Endothelial cell of umbilical vein (primary cell): ENCODE measurements around the gene CYP1A2. TPM values are rescaled to one million over a fixed set of nuclear protein-coding genes. Genes with fewer than 3 reads are reported as not detected.

Experiments
- BruUV-seq: library from RNA; stranded (reverse); fragments of 400-500 nt; replicated peaks from 2 replicates; lab custom pipeline; 2021; lab: Mats Ljungman, UMichigan
- CTCF ChIA-PET: fragments of 300-600, 350-600 bp; sonication (Branson Sonifier 250); formaldehyde crosslinking; loops from one replicate; lab custom pipeline; 2021; ENCODE audit warnings: antibody characterized with exemption, inconsistent platforms; lab: Charles Lee
- POLR2A ChIA-PET: fragments of 300-600, 350-600 bp; sonication (Branson Sonifier 250); formaldehyde crosslinking; loops from one replicate; lab custom pipeline; 2021; ENCODE audit warnings: antibody characterized with exemption, inconsistent platforms; lab: Charles Lee
- DNase-seq: peaks from one replicate; pipeline ENCODE4 v3.0.0-alpha.2; 2011; ENCODE audit warnings: low read depth, low spot score
- FAIRE-seq: peaks from 2 replicates; lab custom pipeline; 2011; peaks lifted over from hg19 to GRCh38; lab: Jason Lieb, UNC
- H2AFZ ChIP-seq: 2 replicates; pipeline ENCODE4 v1.6.0; 2012; ENCODE audit warnings: low read depth, low read length, control low read depth, inconsistent platforms
- H3K27ac ChIP-seq: 2 replicates; pipeline ENCODE4 v1.5.1; 2011; ENCODE audit warnings: low read depth, mild to moderate bottlenecking, control low read depth, low read length, moderate library complexity; ENCODE audit not compliant: insufficient read depth
- H3K27me3 ChIP-seq, 2 experiments: 2 replicates each; pipeline versions ENCODE4 v1.6.0 to v1.6.1; 2011; ENCODE audit warnings: low read length in 2 of 2, mixed read lengths in 1 of 2; ENCODE audit not compliant: control insufficient read depth in 2 of 2, insufficient read depth in 2 of 2
- H3K36me3 ChIP-seq, 2 experiments: 2 replicates in 1 of 2; 3 replicates in 1 of 2; pipeline ENCODE4 v1.5.1; 2011; ENCODE audit warnings: low read length in 2 of 2, mild to moderate bottlenecking in 1 of 2, moderate library complexity in 1 of 2; ENCODE audit not compliant: control insufficient read depth in 2 of 2, insufficient read depth in 2 of 2; ENCODE audit errors: extremely low read depth in 1 of 2
- H3K4me1 ChIP-seq: 3 replicates; pipeline ENCODE4 v1.5.1; 2011; ENCODE audit warnings: mild to moderate bottlenecking, low read length; ENCODE audit not compliant: control insufficient read depth, insufficient read depth; ENCODE audit errors: extremely low read depth
- H3K4me2 ChIP-seq: 2 replicates; pipeline ENCODE4 v1.6.1; 2011; ENCODE audit warnings: low read length, control low read depth, mixed read lengths; ENCODE audit not compliant: insufficient read depth
- H3K4me3 ChIP-seq, 3 experiments: fragments of 200-600 bp in 1 of 3; sonication (generic), shearing (Covaris generic) in 1 of 3; replicated peaks in 1 of 3; 2 replicates each; pipeline ENCODE4 v1.5.1; 2011 to 2016; ENCODE audit warnings: control low read depth in 3 of 3, low read length in 3 of 3, mild to moderate bottlenecking in 2 of 3, inconsistent platforms in 1 of 3, low read depth in 1 of 3, moderate library complexity in 1 of 3; ENCODE audit not compliant: insufficient read depth in 1 of 3
- H3K79me2 ChIP-seq: 2 replicates; pipeline ENCODE4 v1.6.0; 2012; ENCODE audit warnings: low read length, inconsistent platforms; ENCODE audit not compliant: control insufficient read depth, insufficient read depth
- H3K9ac ChIP-seq: replicated peaks from 2 replicates; pipeline ENCODE3; 2011; ENCODE audit warnings: low read length, control low read depth; ENCODE audit not compliant: insufficient read depth; ENCODE audit errors: extremely low read depth
- H3K9me1 ChIP-seq: replicated peaks from 3 replicates; pipeline ENCODE4 v1.6.0; 2011; ENCODE audit warnings: mild to moderate bottlenecking, low read length; ENCODE audit not compliant: control insufficient read depth, insufficient read depth; ENCODE audit errors: extremely low read depth
- H3K9me3 ChIP-seq: replicated peaks from 2 replicates; pipeline ENCODE4 v1.5.1; 2012; ENCODE audit warnings: low read length, inconsistent platforms; ENCODE audit not compliant: control insufficient read depth, insufficient read depth
- H4K20me1 ChIP-seq: replicated peaks from 2 replicates; pipeline ENCODE3; 2011; ENCODE audit warnings: mild to moderate bottlenecking, low read length; ENCODE audit not compliant: control insufficient read depth, insufficient read depth; ENCODE audit errors: extremely low read depth
- EZH2 ChIP-seq: IDR thresholded peaks from 2 replicates; pipeline ENCODE4 v1.6.1; 2012; ENCODE audit warnings: borderline replicate concordance, low read depth, mild to moderate bottlenecking, moderate library complexity, low read length, inconsistent platforms; ENCODE audit not compliant: severe bottlenecking
- FOS ChIP-seq: IDR thresholded peaks from 2 replicates; pipeline ENCODE4 v1.6.1; 2011; ENCODE audit warnings: mild to moderate bottlenecking, low read length, moderate library complexity, borderline replicate concordance; ENCODE audit not compliant: insufficient read depth
- GATA2 ChIP-seq: IDR thresholded peaks from 2 replicates; pipeline ENCODE4 v1.7.0; 2011; ENCODE audit warnings: low read depth, mild to moderate bottlenecking, moderate library complexity, mixed read lengths, low read length; ENCODE audit not compliant: insufficient read length, insufficient read depth
- JUN ChIP-seq: IDR thresholded peaks from 2 replicates; pipeline ENCODE4 v1.6.1; 2011; ENCODE audit warnings: borderline replicate concordance, low read depth; ENCODE audit not compliant: insufficient read length, insufficient read depth
- MAX ChIP-seq: IDR thresholded peaks from 2 replicates; pipeline ENCODE4 v1.6.1; 2011; ENCODE audit not compliant: insufficient read depth, insufficient read length
- MYC ChIP-seq: IDR thresholded peaks from one replicate; pipeline ENCODE4 v1.6.1; 2011; ENCODE audit warnings: mild to moderate bottlenecking, low read depth, low read length
- POLR2A ChIP-seq: IDR thresholded peaks from 2 replicates; pipeline ENCODE4 v1.6.1; 2012; ENCODE audit warnings: low read depth, mild to moderate bottlenecking, control low read depth, low read length
- POLR2AphosphoS5 ChIP-seq: IDR thresholded peaks from 2 replicates; pipeline ENCODE4 v1.6.1; 2012; ENCODE audit warnings: low read depth, mild to moderate bottlenecking, control low read depth, low read length, moderate library complexity; ENCODE audit not compliant: insufficient read depth
- dilution Hi-C: fragments of 300-500 bp; cut with MboI; formaldehyde crosslinking; loops from one replicate; pipeline ENCODE4 v1.15.0; 2019; ENCODE audit warnings: low sequenced_read_pairs; ENCODE audit not compliant: extremely low pct_ligation_motif_present
- intact Hi-C: fragments of 100-400 bp; cut with micrococcal nuclease; formaldehyde crosslinking; loops from one replicate; pipeline ENCODE4 v1.10.0; 2022
- polyA plus RNA-seq, 4 experiments: library from polyadenylated mRNA; depleted of rRNA in 3 of 4; stranded (reverse) in 3 of 4; unstranded in 1 of 4; fragments of >200 nt; gene quantifications; 2 replicates each; pipeline versions ENCODE4 v1.2.1 to v1.2.3, GENCODE V29; 2011 to 2012; ENCODE audit warnings: missing spikeins in 1 of 4
- total RNA-seq: library from RNA; stranded (reverse); gene quantifications from 2 replicates; pipeline ENCODE4 v1.2.3, GENCODE V29; 2021
- TF ChIP-seq, protein P1 (sequence below), 2 donors: IDR thresholded peaks; 1 replicate in 1 of 2; 2 replicates in 1 of 2; pipeline ENCODE4 v1.5.1; 2011; ENCODE audit warnings: low read length in 2 of 2, mild to moderate bottlenecking in 2 of 2, moderate library complexity in 2 of 2, control low read depth in 1 of 2, inconsistent platforms in 1 of 2, low read depth in 1 of 2; ENCODE audit not compliant: insufficient read depth in 1 of 2; ENCODE audit errors: extremely low read depth in 1 of 2

CYP1A2 gene
- total and polyA plus RNA-seq, 2 donors (not counting 3 experiments of a cell fraction or from before 2014, with no cell fraction given), result not detected

DNA sequence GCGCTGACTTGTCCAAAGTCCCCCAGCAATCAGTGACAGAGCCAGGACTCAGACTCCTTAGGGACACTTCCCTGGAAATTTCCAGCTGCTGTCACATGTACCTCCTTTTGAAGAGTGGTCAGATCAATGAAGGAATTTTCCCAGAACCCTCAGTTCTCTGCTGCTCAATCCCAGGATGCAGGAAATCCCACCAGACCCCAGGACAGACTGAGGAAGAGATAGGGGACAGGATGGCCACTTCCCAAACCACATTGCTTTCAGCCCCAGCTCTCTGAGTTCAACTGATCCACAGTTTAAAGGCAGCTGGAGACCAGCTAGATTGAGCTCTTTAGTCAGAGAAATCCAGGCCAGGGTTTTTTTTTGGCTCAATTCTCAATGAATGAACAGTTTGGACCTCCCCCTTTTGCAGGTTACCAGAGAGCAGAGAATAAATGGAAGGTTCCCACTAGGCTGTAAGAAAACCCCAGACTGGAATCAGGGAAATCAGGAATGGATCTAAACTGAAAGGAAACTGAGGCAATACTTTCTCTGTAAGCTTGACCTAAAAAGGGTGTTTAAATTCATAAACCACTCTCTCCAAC lies 24.8 kb upstream of the CYP1A2 start:
- ChIA-PET CTCF (interaction anchor here (1.0 to 3.0 kb wide), 3 partner anchors 36 to 47 kb away, joined by 5 to 19 read pairs (median 7); no protein-coding TSS in a partner anchor), POLR2A (no interaction called here)
- H3K79me2 ChIP-seq, result no peaks in the 10 kb centered on the region
- dilution Hi-C loops, result no loop called here
- no peak overlapping the region for H3K27ac ChIP-seq
- H3K4me3 ChIP-seq, result no peak overlapping the region
- TF ChIP-seq POLR2AphosphoS5 (no peak), EZH2 (no peak), JUN (no peak), GATA2 (no peak), MYC (no peak), POLR2A (no peak), MAX (no peak), FOS (no peak)
- TF ChIP-seq, protein P1, sequence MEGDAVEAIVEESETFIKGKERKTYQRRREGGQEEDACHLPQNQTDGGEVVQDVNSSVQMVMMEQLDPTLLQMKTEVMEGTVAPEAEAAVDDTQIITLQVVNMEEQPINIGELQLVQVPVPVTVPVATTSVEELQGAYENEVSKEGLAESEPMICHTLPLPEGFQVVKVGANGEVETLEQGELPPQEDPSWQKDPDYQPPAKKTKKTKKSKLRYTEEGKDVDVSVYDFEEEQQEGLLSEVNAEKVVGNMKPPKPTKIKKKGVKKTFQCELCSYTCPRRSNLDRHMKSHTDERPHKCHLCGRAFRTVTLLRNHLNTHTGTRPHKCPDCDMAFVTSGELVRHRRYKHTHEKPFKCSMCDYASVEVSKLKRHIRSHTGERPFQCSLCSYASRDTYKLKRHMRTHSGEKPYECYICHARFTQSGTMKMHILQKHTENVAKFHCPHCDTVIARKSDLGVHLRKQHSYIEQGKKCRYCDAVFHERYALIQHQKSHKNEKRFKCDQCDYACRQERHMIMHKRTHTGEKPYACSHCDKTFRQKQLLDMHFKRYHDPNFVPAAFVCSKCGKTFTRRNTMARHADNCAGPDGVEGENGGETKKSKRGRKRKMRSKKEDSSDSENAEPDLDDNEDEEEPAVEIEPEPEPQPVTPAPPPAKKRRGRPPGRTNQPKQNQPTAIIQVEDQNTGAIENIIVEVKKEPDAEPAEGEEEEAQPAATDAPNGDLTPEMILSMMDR (IDR thresholded peaks at IDR 0.05; ENCODE audit: extremely low read depth in 1 of 2, insufficient read depth in 1 of 2, low read depth in 1 of 2, low read length in 2 of 2), result no peak
- no peaks in the 10 kb centered on the region for H4K20me1 ChIP-seq
- no peaks in the 10 kb centered on the region for H3K36me3 ChIP-seq
- intact Hi-C loops, result no loop called here
- FAIRE-seq, result peak; percentile 82
- DNase-seq, result peak; percentile 62
- H3K4me1 ChIP-seq, result peaks cover 12% of the 10 kb centered on the region
- no TSS peak for BruUV-seq
- no peak overlapping the region for H3K4me2 ChIP-seq
- no peaks in the 10 kb centered on the region for H3K9me3 ChIP-seq
- H2AFZ ChIP-seq, result no peak overlapping the region
- no peaks in the 10 kb centered on the region for H3K9me1 ChIP-seq
- peaks cover 0 to 2% of the 10 kb centered on the region in 2 experiments for H3K27me3 ChIP-seq
- no peak overlapping the region for H3K9ac ChIP-seq
